Subcutaneous adipose tissue (tissue), 4 donors: Measurements from ENCODE around the gene SYNE1. TPM values are rescaled to one million over a fixed set of nuclear protein-coding genes. Genes with fewer than 3 reads are reported as not detected.

Experiments
- CTCF ChIP-seq: fragments of 450-650 bp; IDR thresholded peaks from one replicate; pipeline ENCODE4 v1.5.1; 2016; ENCODE audit warnings: low read depth, mild to moderate bottlenecking, control low read depth, antibody characterized with exemption, moderate library complexity
- total RNA-seq, 4 donors: library from RNA; depleted of rRNA; stranded (reverse); fragments of >200 nt; gene quantifications; one replicate each; pipeline ENCODE4 v1.1.0, GENCODE V29; 2016

Gene SYNE1
- total RNA-seq, 4 donors from 2014 or later, result 85.5 to 173 (median 111) TPM

DNA sequence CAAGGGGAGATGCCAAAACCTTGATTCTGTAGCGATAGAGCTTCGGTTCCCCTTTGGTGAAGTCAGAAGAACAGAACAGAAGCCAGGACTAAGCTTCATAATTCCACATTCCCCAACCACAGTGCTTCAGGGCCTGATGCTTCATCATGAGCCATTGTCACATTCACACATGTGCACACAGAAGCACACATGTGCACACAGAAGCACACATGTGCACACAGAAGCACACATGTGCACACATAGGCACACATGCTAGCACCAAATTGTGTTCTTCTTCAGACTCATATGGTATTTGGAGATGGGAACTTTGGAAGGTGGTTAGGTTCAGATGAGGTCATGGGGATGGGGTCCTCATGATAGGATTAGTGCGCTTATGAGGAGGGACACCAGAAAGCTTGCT, 183.2 kb downstream of the SYNE1 start:
- no peak for TF ChIP-seq CTCF

DNA sequence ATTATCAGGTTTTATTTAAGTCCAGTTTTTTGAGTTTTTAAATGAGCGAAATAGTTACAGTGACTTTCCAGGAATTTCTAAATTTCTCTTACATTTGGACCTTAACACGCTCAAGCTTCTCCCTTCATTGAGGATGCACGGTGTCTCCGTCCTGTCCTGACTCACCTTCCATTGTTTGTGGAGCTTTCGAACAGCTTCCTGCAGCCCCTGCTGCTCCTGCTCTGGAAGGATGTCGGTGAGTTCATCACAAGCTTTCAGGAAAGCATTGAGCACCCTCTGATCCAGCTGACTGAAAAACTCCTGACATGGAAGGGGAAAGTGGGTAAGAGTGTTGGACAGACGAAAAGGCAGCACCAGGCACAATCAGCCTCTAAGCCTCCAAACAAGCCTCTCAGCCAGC, 183.7 kb downstream of the SYNE1 start:
- no peak for TF ChIP-seq CTCF

DNA sequence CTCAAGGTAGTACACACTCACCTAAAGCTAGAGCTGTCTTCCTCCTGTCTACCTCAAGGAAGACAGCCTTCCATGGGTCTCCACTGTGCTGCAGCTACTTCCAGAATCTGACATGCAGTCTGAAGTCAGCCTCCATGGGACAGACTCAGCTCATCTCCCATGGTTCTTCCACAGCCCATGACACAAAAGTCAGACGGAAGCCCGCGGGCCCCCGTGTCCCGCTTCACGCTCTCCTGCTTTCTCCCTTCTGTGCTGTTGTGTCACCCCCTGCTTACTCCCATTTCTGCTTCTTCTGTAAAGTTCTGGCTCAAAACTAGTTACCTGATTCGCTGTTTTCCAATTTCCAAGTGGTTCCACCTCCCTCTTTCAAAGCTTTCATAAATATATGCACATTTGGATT, 184.5 kb downstream of the SYNE1 start:
- no peak for TF ChIP-seq CTCF

DNA sequence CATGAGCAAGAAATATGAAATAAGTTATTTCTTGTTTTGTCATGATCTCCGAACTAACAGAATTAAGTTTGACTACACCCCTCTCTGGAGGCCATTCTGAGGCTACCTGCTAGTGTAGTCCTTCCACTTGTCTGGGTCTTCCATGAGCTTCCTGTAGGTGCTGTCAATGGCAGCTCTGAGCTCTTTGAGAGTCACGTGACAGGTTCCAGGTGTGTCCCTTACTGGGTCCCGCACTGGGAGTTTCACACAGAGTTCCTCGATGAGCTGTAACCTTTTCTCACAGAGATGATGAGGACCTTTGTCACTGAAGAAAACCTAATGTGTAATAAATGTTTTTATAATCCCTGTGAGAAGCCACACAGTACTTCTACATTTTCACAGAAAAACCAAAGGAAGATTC, 186.6 kb downstream of the SYNE1 start:
- TF ChIP-seq CTCF, result no peak

DNA sequence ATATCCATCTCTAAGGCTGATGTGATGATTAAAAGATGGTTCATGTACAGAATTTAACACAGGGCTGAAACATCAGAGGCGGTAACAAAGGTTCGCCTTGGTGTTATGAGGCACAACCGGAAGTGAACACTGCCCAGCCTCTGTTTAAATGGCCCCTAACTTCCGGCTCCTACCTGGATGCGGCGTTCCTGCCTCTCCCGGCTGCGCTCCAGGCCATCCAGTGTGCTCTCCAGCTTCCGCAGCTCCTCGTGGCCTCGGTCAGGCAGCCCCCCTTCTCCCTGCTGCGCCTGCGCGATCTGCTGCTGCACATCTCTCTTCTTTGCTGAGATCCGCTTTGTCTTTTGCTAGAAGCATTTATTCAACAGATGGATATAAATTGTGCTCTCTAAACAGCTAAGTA, 195.3 kb downstream of the SYNE1 start:
- TF ChIP-seq CTCF, result no peak

- no peak for TF ChIP-seq CTCF
These were observed 201.3 kb downstream of the SYNE1 start for GRCh38 chr6:152435816-152436215.

DNA sequence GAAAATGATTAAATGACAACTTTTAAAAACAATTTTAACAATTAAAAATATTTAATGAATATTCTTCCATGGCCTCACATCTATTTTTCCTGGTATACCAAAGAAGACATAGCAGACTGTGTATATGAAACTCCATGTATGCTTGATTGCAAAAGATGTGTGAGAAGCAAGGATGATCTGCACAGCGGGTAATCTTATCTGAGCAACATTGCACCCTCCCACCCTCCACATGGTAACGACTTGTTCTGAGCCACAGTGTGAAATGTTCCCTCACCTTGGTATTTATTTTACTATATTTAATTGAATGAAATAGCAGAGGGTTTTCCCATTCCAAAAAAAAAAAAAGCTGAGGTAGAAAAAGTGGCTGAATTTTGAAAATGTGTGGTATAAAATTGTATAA, 204.4 kb downstream of the SYNE1 start:
- TF ChIP-seq CTCF, result no peak

- TF ChIP-seq CTCF, result no peak
These were observed 209.0 kb downstream of the SYNE1 start for GRCh38 chr6:152428126-152428525.
